ENCODE data around the gene PRKCH.

Gene PRKCH

DNA sequence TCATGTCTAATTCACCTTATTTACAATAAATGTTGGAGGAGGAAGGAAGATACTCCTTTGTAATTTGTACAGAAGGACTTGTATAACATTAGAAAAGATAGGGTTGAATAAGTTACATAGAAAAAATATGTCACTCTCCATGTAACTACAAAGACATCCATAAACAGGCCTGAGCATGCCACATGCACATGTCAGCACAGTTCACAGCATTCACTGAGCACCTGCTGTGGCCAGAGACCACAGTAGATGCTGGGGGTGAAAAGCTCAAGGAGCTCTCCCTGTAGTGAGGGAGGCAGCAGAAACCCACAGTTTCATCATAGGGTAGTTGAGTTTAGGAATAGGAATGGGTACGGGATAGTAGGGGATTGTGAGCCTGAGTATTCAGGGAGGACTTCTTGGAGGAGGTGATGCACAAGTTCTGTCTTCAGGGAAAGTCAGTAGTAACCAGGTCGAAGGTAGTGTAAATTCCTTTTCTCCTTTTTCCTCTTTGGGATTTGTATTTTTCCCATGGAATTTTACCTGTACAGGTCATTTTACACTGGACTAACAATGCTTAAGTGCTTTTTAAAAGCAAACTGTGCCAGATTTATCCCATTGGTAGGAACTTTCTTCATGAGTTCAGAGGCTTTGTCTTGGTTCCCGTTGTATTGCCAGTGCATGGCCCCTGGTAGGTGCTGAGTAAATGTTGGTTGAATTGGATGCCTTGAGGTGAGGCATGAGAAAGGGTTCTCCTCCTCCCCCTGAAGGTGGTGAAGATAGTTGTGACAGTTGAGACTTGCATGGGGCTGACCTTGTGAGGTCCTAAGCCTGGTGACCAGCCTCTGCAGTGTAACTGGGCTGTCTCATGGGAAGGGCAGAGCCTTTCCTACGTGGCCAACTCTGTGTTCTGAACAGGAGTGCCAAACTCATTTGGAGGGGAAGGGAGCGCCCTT is 20.2 kb downstream of the PRKCH start:
- no peak for DNase-seq

DNA sequence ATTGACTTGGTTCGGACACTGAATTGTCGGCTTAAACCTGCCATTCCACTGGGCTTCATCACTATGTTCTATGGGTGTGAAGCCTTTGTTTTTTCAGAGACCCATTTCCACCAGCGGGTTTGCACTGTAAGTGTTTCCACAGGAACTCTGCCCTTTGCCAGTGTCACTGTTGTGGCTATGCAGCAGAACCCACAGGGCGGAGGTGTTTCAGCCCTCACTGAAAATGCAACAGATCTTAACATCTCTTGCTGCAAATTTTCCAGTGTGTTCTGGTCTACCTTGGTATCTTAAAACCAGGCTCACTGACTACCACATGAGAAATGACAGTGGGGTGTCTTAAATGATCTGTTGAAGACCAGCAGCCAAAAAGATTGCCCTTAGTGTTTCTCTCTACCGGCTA is 21.1 kb downstream of the PRKCH start:
- peak; percentile 84 for DNase-seq

DNA sequence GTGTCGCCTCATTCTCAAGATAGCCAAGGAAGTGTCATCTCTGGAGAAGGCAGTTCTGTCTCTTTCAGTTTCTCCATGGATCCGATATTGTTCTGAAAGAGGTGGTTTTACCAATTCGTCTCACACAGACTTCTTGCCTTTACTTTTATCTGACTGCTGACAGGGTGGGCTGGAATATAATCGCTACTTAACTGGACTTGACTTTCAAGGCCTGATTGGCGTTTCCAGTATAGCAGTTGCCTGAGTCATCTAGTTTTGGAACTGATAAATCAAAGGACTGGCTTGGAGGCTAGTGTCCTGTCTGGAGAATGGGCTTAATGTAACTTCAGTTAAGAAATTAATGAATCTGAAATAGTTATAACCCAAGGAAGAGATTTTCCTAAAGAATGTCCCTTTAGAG is 21.6 kb downstream of the PRKCH start:
- no peak for DNase-seq

DNA sequence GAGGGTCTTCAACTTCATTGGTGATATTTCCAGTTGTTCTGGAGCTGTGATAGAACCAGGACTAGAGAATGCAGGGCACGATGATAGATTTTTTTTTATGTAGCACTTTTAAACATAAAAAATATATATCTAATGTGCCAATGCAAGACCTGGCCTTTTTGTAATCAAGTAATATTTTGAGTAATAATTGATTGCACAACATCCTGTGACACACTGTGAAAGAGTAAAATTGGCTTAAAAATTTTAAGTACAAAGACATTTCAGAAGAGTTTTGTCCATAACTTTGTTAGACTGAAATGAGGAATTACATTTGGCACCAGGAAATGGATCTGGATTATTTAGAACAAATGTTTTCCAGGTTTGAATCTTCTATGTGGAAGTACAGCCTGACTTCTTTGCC is 22.1 kb downstream of the PRKCH start:
- no peak for DNase-seq

DNA sequence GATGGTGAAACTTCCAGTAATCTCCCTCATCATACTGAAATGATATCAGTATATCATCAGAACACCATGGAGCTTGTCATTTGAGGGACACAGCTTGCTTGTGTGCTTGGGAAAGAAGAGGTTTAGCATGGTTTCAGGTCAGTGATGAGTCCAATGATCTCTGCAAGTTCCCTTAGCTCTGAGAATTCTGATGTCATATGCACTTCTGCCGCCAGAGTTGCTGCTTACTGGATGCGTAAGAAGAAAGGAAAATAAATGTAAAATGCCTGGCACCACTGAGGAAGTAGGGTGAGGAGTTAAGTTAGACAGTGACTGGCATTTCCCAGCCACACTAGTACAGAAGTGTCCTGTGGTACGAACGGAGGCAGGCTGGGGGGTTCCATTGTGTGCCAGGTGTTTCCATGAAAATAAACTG is 22.6 kb downstream of the PRKCH start:
- no peak for DNase-seq

DNA sequence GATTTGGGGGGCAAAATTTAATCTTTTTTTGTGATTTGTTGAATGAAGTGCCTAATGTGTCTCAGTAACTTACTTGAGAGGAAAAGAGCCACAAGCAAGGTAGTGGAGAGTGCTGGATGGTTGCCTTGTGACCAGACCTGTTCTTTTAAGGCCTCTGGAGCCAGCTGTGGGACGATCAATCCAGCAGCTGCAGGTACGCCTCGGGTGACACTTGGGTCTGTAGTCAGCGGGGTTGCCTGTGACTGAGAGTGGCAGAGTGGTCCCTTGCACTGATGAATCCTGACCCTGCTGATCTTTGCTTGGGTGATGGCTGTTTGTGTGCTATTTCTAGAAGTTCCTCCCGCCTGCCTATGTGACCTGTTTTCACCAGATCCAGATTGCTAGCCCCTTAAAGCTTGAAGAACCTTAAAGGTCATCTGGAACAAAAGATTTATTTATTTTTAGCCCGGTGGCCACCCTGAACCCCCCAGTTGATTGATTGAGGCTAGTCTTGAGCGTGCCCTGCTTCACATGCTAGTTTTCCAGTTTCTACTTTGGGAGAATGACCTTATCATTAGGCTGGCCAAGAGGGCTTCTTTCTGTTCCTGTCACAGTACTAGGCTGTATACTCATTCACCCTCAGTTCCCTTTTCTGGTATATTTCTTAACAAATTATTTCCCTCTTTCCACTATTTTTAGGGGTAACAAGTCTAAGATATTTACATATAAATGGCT is 23.2 kb downstream of the PRKCH start:
- no peak for DNase-seq

DNA sequence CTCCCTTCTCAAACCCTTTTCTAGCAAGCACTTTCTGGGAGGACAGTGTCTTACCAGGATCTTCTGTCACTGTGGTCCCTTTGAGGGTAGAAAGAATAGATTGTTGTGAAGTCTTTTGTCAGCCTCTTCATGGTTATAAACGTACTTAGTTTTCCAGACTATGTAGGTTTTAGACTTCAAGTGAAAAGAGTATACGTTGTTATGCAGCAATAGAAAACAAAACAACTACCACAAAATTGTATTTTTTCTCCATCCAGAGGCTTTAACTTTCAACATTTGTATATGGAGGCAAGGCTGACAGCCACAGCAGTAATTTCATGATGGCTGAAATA is 23.7 kb downstream of the PRKCH start:
- no peak for DNase-seq

DNA sequence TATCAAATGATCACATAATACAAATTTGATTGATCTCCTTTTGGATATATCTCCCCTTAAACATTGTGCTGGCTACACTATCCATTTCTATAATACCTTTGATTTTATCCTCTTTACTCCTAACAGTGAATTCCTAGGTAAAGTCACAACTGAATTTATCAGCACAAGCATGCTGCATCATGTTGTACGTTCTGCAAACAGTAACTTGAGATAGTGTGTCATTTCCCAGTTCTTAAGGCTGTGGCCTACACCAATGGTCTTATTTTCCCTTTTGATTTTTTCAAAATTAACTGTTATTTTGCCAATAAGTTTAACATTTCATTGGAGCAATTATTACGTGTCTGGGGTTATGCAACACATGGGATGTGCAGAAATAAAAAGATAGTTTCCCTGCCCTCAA is 24.8 kb downstream of the PRKCH start:
- no peak for DNase-seq

DNA sequence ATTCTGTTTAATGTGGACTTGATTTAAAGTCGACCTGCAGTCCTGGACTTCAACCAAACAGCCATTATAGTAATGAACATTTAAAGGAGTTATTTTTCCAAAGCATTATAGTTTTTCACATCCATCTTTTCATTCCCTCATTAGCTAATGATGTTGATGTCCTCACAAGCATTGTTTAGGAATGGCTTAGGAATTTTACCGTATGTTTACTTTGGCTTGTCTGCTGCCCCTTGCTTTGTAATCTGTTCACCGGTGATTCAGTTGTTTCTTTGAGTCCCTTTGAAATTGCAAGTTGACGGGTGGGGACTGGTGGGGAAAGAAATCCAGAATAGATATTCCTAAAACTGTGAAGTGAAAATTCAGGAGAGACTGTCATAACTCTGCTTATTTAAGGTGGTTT is 25.4 kb downstream of the PRKCH start:
- DNase-seq = no peak

DNA sequence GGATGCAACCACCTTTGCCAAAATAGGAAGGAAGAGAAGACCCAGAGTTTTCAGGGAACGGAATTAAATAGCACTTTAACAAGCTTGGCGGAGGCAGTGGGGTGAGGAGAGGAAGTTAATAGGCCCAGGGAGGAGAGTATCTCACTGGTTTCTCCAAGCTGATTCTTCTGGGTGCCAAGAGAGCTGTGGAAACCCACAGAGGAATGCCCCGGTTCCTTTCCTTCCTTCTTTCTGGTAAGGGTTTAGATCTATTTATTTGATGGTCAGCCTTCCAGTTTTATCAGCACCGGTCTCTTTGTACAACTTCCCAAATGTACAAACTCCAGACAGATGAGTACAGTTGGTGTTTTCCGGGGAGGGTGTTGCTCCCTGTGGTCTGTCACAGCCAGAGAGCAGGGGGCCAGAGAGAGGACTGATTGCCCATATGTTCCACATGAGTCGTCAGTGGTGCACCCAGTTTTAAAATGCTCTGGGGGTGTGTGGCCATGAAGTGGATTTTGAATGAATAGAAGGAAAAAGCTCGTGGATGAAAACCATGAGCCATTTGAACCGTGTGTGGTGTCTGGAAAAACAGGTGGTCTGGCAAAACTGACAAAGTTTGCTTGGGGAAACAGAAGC is 26.6 kb downstream of the PRKCH start:
- DNase-seq = no peak

DNA sequence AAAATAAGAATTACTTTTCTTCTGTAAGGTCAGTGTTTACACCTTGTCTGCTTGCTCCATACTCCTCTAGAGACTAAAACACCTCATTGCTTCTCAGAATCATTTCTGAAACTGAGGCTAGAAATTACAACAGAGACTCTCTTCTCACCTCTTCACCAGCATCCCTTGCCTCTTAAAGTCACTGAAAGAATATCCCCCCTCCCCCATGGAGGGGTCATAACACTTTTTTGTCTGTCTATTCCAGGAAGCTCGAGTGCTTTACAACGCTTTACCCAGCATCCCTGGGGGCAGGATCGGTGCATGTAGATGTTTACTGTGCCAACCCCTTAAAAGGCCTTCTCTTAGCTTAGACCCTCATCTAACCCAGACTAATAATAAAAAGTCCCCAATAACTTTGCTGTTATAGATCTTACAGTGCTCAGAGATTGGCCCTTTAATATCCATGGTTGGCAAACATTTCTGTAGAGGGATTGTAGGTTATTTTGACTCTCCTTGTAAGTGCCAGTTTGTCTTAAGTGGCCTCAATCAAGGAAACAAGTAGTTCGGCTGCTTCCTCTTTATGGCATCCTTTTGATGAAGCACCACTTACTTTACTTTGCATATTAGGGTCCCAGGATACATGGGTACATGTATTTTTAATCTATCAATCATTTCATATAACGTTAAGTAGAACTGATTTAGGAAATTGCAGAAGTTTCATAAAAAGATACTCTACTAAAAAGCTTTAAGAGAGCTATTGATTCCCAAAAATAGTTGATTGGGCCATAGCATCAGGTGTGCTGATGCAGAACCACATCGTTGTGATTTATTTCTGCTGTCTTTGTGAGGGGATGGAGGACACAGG is 29.3 kb downstream of the PRKCH start:
- DNase-seq = no peak

DNA sequence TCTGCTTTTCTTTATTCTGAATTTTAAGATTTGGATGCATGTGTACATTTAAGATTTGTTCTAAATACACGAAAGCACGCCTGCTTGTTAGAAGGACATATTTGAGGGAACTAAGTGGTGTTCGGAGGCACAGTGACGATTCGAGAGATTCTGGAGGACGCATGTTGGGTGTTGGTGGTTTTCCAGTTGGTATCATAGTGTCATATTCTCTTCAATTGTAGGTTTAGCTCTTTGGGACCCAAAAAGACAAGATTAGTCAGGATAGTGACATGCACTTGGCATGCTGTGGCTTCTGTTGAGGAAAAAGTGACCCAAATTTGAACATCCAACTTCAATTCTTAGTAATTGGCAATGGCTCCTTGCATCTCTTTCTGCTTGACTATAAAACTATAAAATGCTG is 30.1 kb downstream of the PRKCH start:
- DNase-seq = no peak

DNA sequence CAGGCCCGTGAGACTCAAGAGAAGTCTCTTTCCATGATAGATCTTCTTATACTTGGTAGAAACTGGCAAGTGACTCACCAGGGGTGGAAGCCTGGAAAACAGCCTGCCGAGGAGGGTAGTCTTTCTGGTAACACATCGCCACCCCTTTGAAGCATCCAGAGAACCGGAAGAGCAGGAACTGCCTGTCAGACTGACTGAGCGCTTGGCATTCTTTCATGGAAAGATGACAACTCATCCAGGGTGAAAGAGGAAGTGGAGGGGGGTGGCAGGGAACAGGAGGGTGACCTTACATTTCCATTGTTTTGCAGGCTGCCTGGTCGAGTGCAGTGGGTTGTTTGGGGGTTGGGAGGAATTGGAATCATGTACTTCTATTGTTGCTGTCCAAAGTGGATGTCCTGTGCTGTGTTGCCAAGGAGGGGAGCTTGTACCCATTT is 34.5 kb downstream of the PRKCH start:
- no peak for DNase-seq

DNA sequence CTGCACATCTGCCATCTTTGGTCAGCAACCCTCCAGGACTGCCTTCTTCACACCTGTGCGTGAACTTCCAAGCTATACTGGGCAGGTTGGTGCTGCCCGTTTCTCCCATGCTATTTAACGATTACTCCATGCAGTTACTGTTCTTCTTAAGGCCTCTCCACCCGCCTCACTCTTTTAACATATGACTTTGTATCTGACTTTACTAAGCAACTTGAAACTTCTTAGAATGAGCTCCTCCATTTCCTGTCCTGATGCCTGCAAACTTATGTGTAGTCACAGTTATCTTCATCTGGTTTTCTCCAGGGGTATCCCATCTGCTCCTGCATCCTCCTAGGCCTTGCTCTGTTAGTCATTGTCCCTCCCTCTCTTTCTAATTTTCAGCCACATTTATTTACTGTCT is 35.7 kb downstream of the PRKCH start:
- DNase-seq = no peak

DNA sequence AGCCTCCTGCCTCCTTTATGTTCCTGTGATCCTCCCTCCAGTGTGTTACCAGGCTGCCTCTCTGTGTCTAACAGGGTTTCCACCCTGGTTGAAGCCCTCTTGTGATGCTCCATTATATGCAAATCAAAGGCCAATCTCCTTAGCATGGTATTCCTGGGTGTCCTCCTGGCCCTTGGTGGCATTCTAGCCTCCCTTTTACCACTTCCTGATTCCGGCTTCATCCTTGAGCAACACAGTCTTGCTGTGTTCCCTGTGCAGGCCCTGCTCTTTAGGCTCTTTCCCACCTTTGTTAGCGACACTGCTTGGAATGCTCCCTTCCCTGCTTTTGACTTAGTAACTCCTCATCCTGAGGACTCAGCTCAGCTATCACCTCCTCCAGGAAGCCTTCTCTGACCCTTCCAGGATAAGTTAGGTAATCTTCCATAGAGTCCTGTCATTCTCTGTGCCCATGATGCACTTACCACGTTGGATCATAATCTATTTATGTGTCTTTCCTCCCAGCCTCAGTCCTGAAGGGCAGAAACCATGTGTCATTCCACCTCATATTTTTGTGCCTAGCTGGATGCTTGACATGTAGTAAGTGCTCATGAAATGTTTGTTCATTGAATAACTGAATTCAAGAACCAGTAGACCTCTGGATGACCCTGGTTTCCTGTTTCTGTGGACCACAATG is 37.3 kb downstream of the PRKCH start:
- DNase-seq = no peak

DNA sequence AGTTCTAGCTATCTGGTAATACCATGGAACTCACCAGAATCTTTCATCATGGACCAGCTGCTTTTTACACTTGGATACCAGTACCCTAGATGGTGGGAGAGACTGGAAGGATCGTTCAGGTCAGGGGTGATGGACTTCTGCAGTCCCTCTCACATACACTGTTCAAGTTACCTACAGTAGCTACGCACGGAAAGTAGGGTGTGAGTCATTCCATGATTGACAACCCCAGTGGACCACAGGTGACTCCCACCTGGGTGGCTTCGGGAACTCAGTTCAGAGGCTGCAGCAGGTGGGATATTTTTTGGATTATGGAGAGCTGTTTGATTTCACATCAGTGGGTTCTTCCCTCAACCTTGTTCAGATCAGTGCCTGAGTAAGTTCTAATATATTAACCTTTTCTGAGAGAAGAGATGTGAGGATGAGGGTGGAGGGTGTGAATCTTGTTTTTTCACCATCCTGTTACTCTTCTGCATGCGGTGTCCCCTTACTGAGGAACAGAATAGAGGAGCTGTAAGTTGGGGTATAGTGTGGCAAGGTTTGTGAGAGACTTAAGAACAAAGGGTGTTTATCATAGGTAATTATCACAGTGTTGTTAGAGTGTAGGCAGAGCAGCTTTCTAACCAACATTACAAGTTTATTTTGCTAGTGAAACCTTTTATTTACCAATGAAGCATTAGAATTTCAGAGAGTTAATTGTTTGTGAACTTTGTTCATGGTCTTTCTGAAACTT is 39.6 kb downstream of the PRKCH start:
- no peak for DNase-seq

DNA sequence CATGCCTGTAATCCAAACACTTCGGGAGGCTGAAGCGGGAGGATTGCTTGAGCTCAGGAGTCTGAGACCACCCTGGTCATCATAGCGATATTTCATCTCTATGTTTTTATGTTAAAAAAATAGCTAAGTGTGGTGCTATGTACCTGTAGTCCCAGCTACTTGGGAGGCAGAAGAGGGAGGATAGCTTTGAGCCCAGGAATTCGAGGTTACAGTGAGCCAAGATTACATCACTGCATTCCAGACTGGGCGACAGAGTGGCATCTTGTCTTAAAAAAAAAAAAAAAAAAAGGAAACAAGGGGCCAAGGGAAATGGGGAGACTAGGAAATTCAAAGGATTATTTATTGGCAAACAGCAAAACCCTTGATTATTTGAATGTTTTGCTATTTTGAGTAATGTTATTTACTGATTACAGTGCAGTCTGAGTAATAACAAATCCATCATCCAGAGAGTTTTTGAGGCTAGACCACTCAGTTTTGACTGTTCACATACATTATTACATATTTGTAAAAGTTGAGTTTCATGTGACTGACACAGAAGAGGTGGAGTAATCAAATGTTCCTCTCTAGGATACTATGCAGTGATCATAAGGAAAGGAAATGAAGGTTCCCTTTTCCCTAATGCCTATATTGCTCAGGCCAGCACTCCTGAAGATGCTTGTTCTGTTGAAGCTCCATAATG is 40.8 kb downstream of the PRKCH start:
- no peak for DNase-seq

DNA sequence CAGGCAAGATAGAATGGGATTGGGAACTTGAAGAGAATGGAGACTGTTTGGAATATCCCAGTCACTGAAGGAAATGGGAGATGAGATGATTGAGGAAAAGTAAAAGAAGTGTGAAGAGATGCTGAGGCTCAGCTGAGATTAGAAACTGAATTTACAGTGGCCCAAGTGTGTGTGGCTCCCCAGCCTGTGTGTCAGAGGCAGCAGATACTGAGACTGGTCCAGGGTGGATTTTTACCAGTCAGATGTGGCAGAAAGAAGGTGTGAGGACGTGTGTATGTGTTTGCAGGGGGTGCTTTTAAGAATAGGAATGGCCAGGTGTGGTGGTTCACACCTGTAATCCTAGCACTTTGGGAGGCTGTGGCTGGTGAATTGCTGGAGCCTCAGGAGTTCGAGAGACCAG is 42.9 kb downstream of the PRKCH start:
- no peak for DNase-seq

DNA sequence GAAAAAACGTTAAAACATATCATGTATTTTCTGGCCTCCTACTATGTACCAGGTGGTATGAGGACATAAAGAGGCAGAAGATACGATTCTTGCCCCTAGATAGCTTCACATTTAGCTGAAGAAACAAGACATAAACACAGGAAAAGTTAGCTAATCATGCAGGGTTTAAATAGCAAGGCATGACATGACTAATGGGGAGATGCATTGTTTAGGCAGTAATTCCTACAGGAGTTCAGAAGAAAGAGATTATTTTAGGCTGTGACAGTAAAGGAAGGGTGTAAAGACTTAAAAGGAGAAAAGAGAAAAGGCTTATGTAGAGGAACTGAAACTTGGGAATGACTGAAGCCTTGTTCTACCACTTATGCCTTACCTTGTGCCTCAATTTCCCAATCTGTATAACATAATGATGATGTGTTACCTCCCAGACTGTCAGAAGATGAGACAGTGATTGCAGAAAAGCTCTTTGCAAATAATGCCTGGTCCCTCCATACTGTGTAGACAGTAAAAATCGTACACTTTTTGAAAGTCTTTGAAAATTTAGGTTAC is 44.4 kb downstream of the PRKCH start:
- no peak for DNase-seq

DNA sequence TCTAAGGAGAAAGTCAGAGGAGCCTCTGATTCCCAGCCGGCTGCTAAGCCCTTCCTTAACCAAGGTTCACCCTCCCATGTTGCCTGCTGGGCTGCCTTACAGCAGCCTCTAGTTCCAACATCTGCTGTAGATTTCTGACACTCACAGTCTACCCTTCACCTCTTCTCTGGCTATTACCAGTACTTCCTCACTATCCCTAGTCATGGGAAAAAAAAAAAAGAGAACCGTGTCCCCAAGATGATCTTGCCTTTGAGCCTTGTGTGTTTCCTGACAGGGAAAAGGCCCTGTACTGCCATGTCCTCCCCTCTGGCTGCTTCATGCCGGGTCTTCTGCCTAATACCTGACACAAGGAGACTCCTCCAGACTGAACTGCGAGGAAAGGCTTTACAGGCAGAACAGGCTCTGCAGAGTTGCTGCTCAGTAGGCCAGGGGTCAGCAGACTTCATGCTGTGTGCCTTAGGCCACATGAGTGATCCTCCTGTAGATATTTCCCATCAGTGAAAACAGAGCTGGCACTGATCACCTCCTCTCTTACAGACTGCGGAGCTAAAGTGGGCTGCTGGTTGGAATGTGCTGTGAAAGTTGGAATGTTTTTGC is 46.8 kb downstream of the PRKCH start:
- no peak for DNase-seq
